GM18507 (cell line): ENCODE data around the gene NRXN3.

Experiments used
- DNase-seq: peaks from one replicate; pipeline ENCODE4 v3.0.0; 2011; ENCODE audit warnings: low read depth; ENCODE audit not compliant: insufficient read length; ENCODE audit errors: extremely low spot score
- FAIRE-seq: peaks from 2 replicates; lab custom pipeline; 2011; peaks lifted over from hg19 to GRCh38; lab: Jason Lieb, UNC

The NRXN3 gene

DNA sequence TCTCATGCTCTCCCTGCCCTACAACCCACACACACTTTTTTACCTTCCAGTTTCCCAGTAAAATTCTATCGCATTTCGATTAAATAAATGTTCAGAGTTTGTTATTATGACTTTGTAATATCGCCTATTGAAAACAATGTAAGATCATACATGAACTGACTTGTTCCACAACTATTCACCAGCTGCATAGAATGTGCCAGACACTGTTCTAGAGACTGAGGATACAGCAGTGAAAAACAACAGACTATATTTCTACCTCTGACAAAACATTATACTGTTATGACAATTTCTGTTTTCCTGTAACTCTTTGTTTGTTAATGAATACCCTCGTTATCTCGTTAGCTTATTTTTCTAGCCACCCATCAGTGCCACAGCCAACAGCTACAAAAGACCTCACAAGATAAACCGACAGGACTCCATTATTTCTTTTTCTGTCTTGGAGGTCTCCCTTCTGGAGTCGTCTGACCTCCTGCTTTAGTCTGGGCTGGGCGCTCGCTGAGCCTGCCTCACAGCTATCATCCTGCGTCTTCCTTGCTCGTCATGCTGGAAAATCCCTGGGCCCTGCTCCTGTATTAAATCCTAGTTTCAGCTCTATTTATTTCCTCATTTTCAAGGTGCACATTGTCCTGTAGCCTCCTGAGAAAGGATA is 1542.3 kb downstream of the NRXN3 start:
- DNase-seq, result no peak
- FAIRE-seq, result no peak

DNA sequence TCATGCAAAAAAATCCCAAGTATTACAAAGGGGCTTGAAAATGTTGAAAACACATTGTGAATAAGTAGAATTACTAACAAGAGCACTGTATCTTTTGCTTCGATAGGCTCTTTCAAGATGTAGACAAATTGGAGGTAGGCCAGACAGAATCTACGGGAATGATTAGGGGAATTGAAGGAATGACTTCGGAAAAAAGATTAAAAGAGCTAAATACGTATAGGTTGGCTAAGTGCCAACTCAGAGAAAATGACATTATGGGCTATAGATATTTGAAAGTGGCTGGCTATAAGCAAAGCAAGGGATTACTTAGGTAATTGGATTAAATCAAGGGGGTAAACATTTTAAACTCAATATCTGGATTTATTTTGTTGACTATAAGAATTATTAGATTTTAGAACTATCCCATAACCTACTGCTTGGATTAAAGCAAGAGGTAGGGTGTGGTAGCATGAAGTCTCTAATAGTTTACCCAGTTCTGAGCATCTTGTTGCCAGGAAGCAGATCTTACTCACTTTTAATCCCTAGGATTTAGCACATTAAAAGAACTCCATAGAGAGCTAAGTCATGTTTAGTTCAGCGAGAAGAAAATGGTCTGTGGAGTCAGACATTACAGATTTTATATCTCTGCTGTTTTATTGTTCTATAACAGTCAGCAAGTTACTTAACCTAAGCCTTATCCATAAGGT is 1551.4 kb downstream of the NRXN3 start:
- DNase-seq (no peak), FAIRE-seq (no peak)

DNA sequence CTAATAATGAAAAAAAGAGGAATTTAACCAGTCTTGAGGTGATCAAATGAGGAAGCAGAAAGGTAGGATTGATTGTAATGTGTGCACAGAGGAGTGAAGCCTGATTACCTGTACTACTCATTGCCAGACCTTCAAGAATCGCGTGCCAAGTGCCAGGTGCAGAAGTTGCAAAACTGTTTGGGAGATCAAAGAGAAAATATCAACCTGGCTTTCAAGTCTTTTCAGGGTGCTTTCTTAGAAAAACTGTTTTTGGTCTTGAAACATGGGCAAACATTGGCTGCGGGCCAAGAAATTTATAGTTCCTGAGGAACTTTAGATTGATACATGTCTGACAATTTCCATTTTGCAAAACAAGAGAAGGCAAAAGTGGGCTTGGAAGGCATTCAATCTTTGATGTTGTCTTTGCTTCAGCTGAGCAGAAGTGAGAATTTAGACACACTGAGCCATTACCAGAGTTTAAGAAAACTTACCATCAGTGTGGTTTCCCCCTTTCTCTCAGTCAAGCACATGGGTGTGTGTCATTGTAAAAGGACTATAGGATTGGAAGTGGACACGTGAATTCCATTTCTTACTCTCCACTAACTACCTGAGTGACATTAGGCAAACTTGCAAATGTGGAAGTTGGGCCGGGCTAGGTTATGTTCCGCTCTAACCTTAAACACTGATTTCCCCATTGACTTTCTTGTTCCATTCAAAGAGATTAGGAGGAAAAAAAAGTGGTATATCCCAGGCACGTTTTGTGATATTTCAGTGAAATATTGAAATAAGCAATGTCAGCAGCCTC is 1555.0 kb downstream of the NRXN3 start:
- FAIRE-seq, result no peak
- DNase-seq, result no peak

GRCh38 chr14:79727900-79728299 is 1557.7 kb downstream of the NRXN3 start:
- DNase-seq, result no peak
- no peak for FAIRE-seq

GRCh38 chr14:79728331-79728730 is 1558.2 kb downstream of the NRXN3 start:
- no peak for FAIRE-seq

GRCh38 chr14:79729731-79730130 is 1559.6 kb downstream of the NRXN3 start:
- FAIRE-seq (no peak), DNase-seq (no peak)

More at GRCh38 chr14:79728331-79728730, 1558.2 kb downstream of the NRXN3 start:
- no peak for DNase-seq

DNA sequence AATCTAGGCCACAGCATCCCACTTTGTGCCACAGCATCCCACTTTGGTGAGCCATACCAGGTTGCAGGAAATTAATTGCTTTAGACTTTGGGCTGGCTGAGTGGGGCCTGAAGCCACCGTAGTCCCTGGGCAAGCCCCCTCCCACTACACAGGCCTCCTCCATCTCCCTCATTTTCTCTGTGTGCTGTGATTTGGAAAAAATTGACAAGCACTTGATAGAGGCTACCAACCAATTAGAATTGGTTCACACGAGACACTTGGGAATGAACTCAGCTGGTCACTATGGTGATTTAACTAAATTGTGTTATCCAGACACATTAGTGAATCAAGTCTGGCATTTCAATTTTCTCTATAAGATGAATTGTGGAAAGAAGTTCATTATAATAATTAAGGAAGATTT is 1560.0 kb downstream of the NRXN3 start:
- DNase-seq, result no peak
- FAIRE-seq, result no peak

DNA sequence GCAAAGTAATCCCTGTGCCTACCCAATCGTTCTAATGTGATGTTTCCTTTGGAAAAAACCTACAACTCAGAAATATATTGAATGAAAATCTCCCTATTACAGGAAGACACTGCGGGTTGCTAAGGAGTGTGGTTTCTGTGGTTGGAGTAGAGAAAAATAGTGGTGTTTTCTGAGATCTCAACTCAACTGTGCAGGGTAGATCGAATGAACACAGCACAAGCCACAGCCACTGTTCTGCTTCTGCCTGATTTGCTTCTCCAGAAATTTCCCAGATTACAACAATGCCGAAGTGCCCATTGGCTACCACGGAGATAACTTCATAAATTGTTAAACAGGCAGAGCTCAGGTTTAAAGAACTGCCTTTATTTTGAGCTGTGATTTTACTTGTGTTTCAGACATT is 1560.8 kb downstream of the NRXN3 start:
- no peak for FAIRE-seq
- DNase-seq, result no peak

DNA sequence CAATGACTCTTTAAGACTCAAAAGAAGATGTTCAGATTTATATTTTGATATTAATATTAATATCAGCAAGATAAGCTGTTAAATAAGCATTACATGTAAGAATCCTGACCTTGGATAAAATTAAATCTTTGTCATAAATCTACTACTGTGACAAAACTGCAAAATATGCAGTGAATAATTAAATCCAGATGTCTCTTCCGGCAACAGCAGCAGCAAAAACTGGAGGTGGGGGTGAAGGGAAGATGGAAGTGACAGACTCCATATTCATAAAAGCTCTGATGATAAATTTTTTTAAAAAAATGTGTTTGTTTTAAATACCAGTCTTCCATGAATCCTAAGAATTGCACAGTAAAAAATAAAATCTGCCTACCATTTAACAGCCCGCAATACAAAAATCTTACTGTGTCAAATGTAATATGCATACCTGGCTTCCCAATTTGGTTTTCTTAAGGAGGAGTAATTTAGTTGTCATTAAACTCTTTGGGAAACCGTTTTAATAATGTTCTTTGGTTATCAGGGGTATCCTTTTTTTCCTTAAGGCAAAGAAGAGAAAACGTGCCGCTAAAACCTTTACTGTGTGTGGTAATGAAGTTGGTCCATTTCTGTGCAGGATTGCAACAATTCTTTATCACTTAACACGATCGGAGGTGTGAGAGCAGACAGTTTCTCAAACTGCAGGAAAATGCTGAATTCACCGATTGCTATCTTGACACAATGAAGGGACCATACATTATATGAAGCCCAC is 1562.9 kb downstream of the NRXN3 start:
- FAIRE-seq (no peak), DNase-seq (no peak)

DNA sequence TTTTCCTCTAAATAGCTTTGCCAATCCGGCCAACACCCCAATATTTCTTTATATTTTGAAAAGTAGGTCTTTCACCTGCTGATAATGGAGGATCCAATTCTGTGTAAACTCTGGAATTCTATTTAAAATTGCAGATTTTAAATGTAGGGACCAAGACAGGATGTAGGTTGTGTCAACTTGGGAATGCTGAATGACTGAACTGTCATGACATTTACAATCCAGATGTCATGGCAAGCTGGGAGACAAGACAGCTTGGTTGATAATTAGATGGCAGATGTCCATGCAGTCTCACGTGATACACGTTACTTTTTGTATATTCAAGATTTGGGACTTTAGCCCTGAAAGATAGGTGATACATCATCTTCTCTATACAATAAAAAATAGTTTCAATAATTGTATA is 1564.0 kb downstream of the NRXN3 start:
- DNase-seq, result no peak
- no peak for FAIRE-seq

GRCh38 chr14:79734656-79735055 is 1564.5 kb downstream of the NRXN3 start:
- no peak for FAIRE-seq
- DNase-seq, result no peak

DNA sequence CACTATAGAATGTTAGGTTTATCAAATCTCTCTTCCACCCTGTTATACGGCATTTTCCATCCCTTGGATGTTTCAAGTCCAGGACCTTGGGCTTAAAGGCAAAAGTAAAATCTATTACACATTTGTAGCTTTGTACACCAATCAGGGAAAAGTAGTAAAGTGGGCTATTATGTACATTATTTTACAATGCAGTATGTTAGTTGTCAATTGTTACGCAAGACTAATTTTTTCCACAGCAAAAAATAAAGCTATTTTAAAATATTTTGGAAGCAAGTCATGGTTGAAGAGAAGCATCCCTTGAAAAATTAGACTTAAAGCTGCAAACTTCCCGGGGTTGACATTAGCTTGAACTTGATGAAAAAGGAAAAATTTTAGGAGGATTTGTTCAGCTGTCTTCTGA is 1564.9 kb downstream of the NRXN3 start:
- FAIRE-seq (no peak), DNase-seq (no peak)

GRCh38 chr14:79740066-79740601 is 1570.0 kb downstream of the NRXN3 start:
- no peak for DNase-seq
- no peak for FAIRE-seq

DNA sequence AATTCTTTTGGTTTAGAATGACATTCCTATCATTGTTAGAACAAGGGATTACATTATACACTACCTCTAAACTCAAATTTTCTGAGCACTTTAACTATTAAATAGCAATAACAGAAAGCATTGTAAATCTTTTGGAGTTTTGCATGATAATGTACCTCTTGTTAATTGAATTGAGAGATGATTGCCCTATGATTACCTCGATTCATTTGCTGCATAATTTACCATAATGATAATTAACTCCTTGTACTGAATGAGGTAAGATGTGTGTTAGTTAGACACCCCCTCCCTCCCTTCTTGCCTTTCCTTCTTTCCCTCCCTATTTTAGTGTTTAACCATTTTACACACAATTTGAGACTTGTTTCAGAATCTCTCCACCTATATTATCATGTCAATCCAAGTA is 1572.0 kb downstream of the NRXN3 start:
- no peak for FAIRE-seq
- DNase-seq, result no peak

GRCh38 chr14:79745046-79745445 is 1574.9 kb downstream of the NRXN3 start:
- FAIRE-seq (no peak), DNase-seq (no peak)

DNA sequence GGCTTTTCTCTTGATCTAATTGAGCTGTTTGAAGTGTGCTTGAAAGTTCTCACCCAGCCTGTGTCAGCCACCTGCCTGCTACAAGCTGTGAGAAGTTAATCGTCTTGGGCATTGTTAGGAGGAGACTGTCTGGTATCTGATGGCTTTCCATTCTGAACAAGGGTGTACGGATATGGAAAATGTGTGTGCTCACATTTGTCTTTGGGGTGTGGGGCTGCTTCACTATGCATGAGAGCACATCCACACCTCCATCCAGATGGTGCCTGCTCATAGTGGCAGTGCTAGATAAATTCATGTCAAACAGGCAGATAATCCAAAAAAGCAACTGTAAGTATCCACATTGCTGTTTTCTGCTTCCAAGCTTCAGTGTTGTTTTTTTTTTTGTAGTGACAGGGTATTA is 1578.9 kb downstream of the NRXN3 start:
- FAIRE-seq, result no peak
- no peak for DNase-seq

DNA sequence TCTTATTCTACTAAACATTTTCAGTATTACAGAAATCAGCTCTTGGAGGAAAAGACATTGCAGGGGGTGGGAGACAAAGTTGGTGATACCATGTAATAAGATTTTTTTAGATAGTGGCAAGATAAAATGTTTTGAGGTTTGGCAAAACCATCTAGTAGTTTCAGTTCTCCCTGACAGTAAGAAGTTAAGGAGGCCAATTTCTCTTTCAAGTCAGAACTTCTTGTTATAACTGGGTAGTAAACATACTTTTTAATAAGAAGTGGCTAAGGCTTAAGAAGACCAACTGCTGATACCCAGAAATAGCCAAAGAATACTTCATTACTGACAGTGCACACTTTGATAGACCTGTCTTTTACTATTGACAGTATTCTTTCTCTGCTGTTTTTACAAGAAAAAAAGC is 1588.8 kb downstream of the NRXN3 start:
- DNase-seq, result no peak
- no peak for FAIRE-seq

- FAIRE-seq, result no peak
Measured at GRCh38 chr14:79764323-79764722, 1594.2 kb downstream of the NRXN3 start.

DNA sequence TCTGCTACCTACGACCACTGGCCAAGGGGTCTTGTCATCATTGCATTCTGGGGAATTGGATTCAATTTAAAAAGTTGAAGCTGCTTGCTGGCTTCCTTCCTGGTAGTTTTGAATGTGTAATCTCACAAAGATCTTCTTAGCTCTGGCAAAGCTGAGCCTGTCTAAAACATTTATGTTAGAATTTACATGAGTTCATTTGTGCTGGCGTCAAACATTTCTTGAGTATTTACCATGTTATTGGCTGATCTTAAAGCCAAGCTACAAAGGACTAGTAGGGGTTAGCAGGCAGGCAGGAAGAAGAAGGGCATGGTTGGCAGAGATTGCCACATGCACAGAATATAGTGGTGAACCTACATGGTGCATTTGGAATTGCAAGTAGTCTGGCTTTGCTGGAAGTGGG is 1596.3 kb downstream of the NRXN3 start:
- FAIRE-seq, result no peak

More at GRCh38 chr14:79764323-79764722, 1594.2 kb downstream of the NRXN3 start:
- DNase-seq, result no peak

GRCh38 chr14:79767251-79767650 is 1597.1 kb downstream of the NRXN3 start:
- DNase-seq (no peak), FAIRE-seq (no peak)

More for the DNA sequence above, 1596.3 kb downstream of the NRXN3 start:
- no peak for DNase-seq
